AG09309 (cell line): Measurements from ENCODE around the gene TEKT2.

ENCODE experiments used
- DNase-seq: peaks from one replicate; pipeline ENCODE4 v3.0.0-alpha.2; 2010; ENCODE audit warnings: low read depth
- H3K4me3 ChIP-seq: 2 replicates; pipeline ENCODE4 v1.5.1; 2011; ENCODE audit warnings: mild to moderate bottlenecking, low read depth, low read length, moderate library complexity; ENCODE audit not compliant: control insufficient read depth
- CTCF ChIP-seq: IDR thresholded peaks from 2 replicates; pipeline ENCODE4 v1.5.1; 2011; ENCODE audit warnings: mild to moderate bottlenecking, low read depth, low read length, inconsistent platforms; ENCODE audit not compliant: insufficient read depth, control insufficient read depth; ENCODE audit errors: missing control alignments

TEKT2 gene

GRCh38 chr1:36106269-36106668, 22.4 kb downstream of the TEKT2 start:
- no peak for TF ChIP-seq CTCF
- H3K4me3 ChIP-seq: no peak overlapping the region
- no peak for DNase-seq

- TF ChIP-seq CTCF: no peak
- no peak overlapping the region for H3K4me3 ChIP-seq
- DNase-seq: no peak
Observed at GRCh38 chr1:36107394-36107793, 23.5 kb downstream of the TEKT2 start.

- no peak overlapping the region for H3K4me3 ChIP-seq
- DNase-seq: peak; percentile 80
- TF ChIP-seq CTCF: no peak
Observed at GRCh38 chr1:36108314-36108713, 24.4 kb downstream of the TEKT2 start.

GRCh38 chr1:36109041-36109679, 25.3 kb downstream of the TEKT2 start:
- no peak overlapping the region for H3K4me3 ChIP-seq
- peak; percentile 69 for DNase-seq
- no peak for TF ChIP-seq CTCF

GRCh38 chr1:36111151-36111550, 27.3 kb downstream of the TEKT2 start:
- no peak for DNase-seq
- H3K4me3 ChIP-seq: no peak overlapping the region
- TF ChIP-seq CTCF: no peak

GRCh38 chr1:36112823-36113222, 28.9 kb downstream of the TEKT2 start:
- no peak overlapping the region for H3K4me3 ChIP-seq
- TF ChIP-seq CTCF: no peak
- no peak for DNase-seq
